Femur (tissue), 1 donor: ENCODE measurements around the gene NIPBL.
"Not testable (repeated sequence)": the region's sequence is repeated elsewhere in the genome, so short reads cannot be mapped to it uniquely, and the experiment has no call there.

Experiments
- DNase-seq: peaks from one replicate; pipeline ENCODE4 v3.0.0-alpha.2; 2017

Gene NIPBL

DNA sequence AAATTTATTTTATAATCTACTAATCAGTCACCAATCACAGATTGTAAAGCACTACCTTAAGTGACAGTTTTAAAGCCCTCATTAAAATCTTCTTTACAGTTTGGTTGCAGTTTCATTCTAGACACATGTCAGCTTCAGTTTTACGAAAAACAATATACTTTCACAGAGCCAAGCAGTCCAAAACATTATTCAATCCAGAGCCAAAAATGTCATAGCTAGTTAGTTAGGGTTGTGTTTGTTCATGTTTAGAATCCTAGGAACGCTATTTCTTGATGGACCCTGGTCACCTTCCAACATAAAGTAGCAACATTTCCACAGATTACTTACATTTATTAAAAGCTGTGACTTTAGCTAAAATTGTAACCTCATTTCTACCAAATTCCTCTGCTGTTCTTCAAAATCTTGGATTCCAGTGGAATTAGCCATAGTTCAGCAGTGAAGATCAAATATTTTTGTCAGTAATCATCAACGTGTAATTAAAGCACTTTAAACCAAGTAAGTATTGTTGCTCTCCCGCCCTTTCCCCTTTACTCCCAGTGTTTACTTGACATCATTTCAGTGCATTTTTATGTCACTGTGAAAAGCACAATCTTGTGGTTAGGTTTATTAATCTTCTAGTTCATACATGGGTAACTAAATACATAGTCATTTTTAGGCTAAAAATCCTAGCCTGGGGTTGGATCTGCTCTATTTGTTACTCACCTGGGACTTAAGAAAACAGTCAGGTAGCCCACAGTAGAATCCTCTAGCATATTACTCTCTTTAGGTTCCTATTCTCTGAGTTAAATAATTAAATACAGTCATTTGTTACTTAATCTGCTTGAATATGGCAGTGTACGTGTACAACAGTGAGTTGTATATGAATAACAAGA, 74.3 kb downstream of the NIPBL start:
- no peak for DNase-seq

GRCh38 chr5:36953043-36953442, 76.5 kb downstream of the NIPBL start:
- no peak for DNase-seq

GRCh38 chr5:36957953-36958537, 81.5 kb downstream of the NIPBL start:
- DNase-seq: no peak

DNA sequence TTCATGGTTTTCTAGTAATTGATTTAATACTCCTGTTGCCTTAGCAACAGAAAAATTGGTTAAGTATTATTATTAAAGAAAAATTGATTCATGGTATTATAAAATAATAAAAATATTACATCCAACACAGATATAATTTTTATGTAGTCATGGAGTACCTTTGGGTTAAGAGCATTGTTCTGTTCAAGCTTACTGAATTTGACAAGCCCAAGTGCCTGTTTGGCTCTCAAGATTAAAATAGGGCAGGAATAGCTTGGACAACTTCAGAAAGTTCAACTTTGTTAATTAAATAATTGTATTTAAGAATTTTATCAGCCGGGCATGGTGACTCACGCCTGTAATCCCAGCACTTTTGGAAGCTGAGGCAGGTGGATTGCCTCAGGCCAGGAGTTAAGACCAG, 82.0 kb downstream of the NIPBL start:
- DNase-seq: no peak

- DNase-seq: no peak
Observed at GRCh38 chr5:36965179-36965578, 88.6 kb downstream of the NIPBL start.

DNA sequence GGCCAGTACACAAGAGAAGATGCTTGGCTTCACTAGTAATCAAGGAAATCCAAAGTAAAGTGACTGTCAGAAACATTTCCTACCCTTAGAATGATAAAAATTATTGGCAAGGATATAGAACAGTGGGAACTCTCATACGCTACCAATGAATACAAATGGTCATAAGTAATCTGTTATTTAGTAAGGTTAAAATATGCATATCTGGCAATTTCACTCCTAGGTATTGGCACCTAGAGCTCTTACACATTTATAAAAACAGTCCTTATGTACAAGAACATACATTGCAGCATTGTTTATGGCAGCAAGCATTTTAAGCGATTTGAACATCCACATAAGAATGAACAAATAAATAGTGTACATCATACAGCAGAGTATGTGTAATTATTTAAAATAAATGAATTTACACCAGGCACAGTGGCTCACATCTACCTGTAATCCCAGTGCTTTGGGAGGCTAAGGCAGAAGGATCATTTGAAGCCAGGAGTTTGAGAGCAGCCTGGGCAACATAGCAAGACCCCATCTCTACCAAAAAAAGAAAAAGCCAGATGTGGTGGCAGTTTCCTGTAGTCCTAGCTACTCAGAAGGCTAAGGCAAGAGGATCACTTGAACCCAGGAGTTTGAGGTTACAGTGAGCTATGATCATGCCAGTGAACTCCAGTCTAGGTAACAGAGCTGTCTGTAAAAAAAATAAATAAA, 93.3 kb downstream of the NIPBL start:
- no peak for DNase-seq

DNA sequence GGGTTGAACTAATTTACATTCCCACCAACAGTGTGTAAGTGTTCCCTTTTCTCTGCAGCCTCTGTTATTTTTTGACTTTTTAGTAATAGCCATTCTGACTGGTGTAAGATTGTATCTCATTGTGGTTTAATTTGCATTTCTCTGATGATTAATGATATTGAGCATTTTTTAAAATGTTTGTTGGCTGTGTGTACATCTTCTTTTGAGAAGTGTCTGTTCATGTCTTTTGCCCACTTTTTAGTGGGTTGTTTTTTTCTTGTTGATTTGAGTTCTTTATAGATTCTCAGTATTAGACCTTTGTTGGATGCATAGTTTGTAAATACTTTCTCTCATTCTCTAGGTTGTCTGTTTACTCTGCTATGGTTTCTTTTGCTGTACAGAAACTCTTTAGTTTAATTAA, 101.6 kb downstream of the NIPBL start:
- no peak for DNase-seq

GRCh38 chr5:36982146-36982545, 105.6 kb downstream of the NIPBL start:
- no peak for DNase-seq

DNA sequence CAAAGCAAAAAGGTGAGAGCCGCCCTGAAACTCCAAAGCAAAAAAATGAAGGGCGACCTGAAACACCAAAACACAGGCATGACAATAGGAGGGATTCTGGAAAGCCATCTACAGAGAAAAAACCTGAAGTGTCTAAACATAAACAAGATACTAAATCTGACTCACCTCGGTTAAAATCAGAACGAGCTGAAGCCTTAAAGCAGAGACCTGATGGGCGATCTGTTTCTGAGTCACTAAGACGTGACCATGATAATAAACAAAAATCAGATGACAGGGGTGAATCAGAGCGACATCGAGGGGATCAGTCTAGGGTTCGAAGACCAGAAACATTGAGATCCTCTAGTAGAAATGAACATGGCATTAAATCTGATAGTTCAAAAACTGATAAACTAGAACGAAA, 108.8 kb downstream of the NIPBL start:
- DNase-seq: no peak

DNA sequence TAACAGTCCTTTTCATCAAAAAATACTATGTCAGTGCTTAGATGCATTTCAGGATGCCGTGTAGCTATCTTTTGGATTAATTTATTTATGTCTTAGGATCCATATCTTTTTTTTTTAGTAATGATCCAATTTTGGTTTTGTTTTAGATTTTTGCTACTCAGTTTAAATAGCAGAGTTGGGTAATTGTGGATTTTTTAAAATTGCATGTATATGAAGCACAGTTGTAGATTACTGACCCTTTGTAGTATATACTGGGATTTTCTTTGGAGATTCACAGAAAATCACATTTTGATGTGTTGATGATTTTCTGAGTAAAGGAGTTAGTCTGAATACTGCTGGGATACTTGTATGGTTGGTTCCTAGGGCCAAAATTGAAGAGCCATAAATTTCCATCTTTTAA, 111.8 kb downstream of the NIPBL start:
- DNase-seq: no peak

- no peak for DNase-seq
Observed at GRCh38 chr5:36998578-36998977, 122.0 kb downstream of the NIPBL start.

DNA sequence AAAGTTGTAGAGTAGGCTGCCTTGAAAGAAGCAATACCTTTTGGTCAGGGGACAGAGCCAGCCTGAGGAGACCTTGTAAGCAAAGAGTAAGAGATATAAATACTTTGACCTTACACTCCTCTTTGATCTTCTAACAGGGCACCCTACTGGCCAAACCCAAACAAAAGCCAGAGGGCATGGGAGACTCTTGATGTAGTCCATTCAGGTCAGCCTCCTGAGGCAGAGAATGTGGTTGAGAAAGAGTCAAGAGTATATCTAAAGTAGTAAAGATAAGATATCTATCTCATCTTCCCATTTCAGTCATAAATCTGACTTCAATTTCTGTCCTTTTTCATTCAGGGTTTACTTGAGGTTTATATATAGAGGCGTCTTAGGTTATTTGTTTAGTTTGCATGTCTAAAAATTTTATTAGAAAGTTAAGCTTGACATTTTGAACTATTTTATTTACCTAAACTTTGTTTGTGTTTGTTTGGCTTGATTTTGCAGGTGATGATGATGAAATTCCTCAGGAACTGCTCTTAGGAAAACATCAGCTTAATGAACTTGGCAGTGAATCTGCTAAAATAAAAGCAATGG, 125.7 kb downstream of the NIPBL start:
- no peak for DNase-seq

- no peak for DNase-seq
Observed at GRCh38 chr5:37005252-37005651, 128.7 kb downstream of the NIPBL start.

DNA sequence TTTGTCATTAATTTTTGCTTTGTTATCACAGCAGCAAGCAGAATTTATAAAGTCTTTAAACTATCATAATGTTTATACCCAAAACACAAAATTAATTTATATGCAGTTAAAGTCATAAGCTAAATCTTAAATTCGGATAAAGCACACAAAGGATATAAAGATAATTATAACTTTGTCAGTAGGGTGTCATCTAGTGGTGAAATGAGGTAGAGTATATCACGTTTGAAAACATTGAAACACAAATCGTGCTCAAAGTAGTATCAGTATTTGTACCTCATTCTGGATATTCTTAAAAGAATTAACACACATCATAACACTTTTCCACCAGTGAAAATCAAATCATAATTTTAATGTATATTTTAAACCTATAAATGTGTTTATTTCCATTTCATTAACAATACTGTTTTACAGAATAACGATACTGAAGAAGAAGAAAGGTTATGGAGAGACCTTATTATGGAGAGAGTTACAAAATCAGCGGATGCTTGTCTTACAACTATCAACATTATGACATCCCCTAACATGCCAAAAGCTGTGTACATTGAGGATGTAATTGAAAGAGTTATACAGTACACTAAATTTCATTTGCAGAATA, 129.5 kb downstream of the NIPBL start:
- no peak for DNase-seq

DNA sequence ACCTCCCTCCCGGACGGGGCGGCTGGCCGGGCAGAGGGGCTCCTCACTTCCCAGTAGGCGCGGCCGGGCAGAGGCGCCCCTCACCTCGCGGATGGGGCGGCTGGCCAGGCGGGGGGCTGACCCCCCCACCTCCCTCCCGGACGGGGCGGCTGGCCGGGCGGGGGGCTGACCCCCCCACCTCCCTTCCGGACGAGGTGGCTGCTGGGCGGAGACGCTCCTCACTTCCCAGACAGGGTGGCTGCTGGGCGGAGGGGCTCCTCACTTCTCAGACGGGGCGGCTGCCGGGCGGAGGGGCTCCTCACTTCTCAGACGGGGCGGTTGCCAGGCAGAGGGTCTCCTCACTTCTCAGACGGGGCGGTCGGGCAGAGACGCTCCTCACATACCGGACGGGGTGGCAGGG, 136.6 kb downstream of the NIPBL start:
- DNase-seq: not testable (repeated sequence)

- no peak for DNase-seq
Observed at GRCh38 chr5:37014321-37014720, 137.8 kb downstream of the NIPBL start.

GRCh38 chr5:37015795-37016666, 139.5 kb downstream of the NIPBL start:
- no peak for DNase-seq

- no peak for DNase-seq
Observed at GRCh38 chr5:37028910-37029309, 152.3 kb downstream of the NIPBL start.

DNA sequence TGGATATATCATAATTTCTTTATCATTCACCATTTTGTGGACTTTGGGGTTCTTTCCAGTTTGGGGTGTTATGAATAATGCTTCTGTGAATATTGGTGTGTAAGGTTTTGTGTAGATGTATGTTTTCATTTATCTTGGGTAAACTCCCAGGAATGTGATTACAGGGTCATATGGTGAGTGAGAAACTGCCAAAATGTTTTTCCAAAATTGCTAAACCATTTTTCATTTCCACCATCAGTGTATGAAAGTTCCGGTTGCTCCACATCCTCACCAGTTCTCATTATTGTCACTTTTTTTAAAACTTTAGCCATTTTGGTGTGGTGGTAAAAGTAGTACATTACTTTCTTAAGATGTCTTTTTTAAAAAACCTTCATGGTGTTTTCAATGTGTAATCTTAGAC, 152.9 kb downstream of the NIPBL start:
- no peak for DNase-seq

- DNase-seq: no peak
Observed at GRCh38 chr5:37034955-37035354, 158.4 kb downstream of the NIPBL start.

- DNase-seq: no peak
Observed at GRCh38 chr5:37037840-37038239, 161.3 kb downstream of the NIPBL start.

- DNase-seq: no peak
Observed at GRCh38 chr5:37039824-37040223, 163.3 kb downstream of the NIPBL start.
